ENCODE results near the gene ARF4.
A peak's percentile ranks its signal among the peaks of the same experiment; 100 is the strongest.
"Not testable (repeated sequence)": the region's sequence is repeated elsewhere in the genome, so short reads cannot be mapped to it uniquely, and the experiment has no call there.

ARF4 gene

DNA sequence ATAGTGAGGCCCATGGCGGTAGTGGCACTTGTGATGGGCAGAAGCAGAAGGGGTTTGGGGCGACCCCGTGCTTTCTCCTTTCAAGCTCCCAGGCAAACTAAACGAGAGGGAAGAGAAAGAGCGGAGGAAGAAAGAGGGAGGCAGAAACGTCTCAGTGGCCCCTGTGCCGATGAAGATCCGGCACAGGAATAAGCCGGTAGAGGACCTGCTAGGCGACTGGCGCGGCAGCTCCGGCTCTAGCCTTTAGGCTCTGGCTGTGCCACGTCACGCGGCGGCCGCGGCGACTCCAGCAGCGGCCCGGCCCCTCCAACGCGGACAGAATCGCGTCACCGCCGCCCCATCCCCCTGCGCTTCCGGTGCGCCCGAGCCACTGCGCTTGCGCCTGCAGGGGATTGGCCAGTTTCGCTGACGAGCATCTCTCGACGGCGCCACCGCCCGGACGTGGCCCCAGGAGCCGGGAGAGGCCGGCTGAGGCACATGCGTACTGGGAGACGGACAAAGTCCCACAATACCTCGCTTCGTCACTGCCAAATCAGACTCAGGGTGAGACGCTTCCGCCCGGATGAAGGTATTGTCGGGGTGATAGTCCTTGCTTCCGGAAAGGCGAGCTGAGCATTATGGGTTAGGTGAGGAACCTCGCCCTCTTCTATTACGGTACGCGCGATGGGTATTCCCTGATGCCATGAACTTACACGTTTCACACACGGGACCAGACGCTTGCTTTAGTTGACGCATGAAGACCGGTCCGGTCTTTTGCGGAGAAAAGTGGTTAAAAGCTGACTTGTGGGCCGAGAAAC lies at the start of gene ARF4:
Gene ARF4, minus strand, starts transcription at position 218 of the 797 bp plus-strand sequence. Its CDS starts 204 bp downstream, at position 14.
- peak; percentile 99 for DNase-seq

DNA sequence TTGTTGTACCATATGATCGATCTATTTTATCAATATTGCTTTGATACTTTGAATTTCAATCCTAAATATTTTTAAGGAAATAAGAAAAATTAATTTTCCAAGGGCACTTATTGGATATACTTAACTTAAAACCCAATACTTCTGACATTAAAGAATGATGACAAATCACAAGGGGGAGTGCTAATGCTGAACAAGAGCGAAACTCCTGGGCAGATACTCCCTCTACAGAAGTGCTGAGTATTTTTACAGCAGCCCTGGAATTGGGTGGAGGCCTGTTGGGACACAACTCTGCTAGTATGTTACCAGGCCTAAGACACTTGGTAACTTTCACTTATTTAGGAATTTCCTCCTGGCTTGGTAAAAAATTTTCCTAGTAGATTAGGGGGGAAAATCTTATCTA lies 49.6 kb upstream of the ARF4 start:
- no peak for DNase-seq

DNA sequence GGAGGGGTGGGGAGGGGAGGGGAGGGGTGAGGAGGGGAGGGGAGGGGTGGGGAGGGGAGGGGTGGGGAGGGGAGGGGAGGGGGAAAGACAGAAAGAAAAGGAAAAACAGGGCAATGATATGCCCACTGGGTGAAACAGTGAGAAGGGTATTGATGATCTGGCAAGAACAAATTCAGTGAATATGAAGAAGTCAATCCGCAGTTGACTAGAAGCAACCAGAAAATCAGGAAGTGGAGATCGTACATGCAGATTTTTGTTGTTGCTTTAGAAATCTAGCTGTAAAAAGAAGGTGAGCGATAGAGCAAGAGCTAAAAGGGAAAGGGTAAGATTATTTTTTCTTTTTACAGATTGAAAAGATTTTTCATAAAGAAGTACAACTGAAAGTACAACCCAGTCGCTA lies 47.6 kb upstream of the ARF4 start:
- no peak for DNase-seq

DNA sequence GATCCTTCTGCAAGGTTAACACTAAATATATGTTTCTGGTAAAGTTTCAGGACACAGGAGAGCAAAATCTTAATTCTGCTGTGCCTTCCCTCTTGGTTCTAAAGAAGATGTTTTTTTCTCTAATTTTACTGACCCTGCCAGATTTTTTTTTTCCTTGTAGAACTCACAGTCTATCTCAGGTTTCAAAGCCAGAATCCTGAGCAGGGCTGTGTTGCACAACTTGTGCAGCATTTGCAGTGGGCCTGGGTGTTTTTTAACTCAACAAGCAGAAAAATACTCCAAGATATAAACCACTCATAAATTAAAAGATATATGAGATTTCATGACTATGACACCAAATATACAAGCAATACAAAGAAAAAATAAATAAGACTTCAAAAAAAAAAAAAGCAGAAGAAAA lies 40.2 kb upstream of the ARF4 start:
- no peak for DNase-seq

DNA sequence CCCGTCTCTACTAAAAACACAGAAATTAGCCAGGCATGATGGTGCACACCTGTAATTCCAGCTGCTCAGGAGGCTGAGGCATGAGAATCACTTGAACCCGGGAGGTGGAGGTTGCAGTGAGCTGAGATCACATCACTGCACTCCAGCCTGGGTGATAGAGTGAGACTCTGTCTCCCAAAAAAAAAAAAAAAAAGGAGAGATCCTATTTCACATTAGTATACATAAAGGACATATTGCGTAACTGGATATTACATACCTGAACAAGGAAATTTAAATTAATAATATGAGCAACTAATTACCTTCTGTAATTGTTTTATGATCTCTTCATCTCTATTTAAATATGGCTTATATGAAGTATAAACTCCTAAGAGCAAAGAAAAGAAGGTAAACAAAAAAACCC lies 37.1 kb upstream of the ARF4 start:
- not testable (repeated sequence) for DNase-seq

DNA sequence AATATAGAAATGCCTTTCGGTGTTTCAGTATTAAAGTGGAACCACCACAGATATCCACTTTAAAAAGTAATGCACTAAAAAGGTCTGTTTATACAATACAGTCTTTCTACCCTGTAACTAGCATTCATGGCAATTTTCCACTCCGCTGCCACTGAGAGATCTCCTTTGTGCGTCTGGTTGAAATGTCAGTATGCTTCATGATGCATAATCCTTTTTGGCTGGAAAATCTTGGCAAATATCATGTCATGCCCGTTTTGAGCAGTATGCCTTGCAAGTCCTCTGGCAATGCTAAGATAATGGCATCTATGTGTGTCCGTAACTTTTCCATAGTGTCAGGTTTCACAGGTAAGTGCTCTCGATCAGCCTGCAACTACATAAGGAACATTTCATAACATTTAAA lies 30.8 kb upstream of the ARF4 start:
- no peak for DNase-seq

DNA sequence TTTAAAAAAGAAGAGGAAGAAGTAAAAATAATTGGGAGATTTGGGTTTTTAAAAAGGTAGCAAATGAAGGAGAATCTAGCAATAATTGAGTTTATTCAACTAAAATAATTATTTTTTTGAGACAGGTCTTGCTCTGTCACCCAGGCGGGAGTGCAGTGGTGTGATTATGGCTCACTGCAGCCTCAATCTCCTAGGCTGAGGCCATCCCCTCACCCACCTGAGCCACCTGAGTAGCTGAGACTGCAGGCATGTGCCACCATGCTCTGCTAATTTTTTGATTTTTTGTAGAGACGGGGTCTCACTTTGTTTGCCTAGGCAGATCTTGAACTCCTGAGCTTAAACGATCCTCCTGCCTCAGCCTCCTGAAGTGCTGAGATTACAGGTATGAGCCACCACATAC lies 27.7 kb upstream of the ARF4 start:
- no peak for DNase-seq

DNA sequence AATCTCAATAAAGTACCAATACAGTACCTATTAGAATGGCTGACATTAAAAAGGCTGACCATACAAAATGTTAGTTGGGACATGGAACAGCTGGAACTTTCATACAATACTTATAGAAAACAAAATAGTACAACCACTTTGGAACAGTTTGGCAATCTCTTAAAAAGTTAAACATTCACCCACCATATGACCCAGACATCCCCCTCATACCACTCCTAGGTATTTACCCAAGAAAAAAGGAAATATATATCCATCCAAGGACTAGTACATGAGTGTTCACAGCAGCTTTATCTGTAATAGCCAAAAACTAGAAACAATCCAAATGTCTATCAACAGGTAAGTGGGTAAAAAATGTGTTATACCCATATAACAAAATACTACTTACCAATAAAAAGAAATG lies 25.2 kb upstream of the ARF4 start:
- no peak for DNase-seq

DNA sequence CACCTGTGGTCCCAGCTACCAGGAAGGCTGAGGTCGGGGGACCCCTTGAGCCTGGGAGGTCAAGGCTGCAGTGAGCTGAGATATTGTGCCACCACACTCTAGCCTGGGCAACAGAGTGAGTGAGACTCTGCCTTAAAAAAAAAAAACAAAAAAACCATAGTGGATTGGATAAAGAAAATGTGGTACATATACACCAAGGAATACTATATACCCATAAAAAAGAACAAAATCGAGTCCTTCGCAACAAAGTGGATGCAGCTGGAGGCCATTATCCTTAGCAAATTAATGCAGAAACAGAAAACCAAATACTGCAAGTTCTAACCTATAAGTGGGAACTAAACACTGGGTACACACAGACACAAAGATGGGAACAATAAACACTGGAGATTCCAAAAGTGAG lies 20.6 kb upstream of the ARF4 start:
- DNase-seq = no peak

DNA sequence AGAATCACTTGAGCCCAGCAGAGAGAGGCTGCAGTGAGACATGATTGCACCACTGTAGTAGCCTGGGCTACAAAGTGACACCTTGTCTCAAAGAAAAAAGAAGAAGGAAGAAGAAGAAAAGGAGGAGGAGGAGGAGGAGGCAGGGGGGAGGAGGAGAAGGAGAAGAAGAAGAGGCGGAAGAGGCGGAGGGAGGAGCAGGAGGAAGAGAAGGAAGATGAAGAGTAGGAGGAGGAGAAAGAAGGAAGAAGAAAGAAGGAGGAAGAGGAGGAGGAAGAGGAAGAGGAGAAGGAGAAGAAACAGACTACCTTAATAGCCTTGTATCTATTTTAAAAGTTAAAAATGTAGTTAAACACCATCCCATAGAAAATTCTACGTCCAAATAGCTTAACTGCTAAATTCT lies 19.1 kb upstream of the ARF4 start:
- DNase-seq = no peak

DNA sequence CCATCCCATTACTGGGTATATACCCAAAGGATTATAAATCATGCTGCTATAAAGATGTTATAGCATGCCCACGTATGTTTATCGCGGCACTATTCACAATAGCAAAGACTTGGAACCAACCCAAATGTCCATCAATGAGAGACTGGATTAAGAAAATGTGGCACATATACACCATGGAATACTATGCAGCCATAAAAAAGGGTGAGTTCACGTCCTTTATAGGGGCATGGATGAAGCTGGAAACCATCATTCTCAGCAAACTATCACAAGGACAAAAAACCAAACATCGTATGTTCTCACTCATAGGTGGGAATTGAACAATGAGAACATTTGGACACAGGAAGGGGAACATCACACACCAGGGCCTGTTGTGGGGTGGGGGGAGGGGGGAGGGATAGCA lies 14.7 kb upstream of the ARF4 start:
- not testable (repeated sequence) for DNase-seq

DNA sequence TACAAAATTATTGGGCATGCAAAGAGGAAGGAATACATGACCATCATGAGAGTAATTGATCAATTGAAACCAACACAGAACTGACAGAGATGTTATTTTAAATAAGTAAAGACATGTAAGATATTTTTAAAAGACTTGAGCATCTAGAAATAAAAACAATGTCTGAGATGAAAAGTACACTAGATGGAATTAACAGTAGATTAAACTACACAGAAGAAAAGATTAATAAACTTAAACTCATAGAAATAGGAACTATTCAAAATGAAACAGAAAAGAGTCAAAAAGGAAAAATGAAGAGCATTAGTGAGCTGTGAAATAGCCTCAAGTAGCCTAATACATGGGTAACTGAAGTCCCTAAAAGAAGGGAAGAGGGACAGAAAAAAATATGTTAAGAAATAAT lies 8.5 kb upstream of the ARF4 start:
- no peak for DNase-seq

DNA sequence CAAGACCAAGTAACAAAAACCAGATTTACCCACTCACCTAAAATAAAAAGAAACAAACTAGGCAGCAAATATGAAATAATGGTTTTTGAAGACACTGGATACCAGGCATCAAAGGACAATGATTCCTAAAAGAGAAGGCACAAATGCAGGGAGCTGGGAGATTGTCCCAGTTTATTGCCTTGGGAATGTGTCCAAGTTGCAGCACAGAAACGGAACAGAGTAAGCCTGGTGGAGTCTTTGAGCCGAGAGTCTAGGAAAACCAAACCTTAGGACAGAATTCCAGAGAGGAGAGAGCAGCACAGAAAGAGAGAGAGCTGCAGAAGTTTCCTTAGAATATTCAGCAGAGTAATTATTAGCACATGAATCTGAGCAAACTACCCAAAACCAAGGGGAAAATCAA lies 7.8 kb upstream of the ARF4 start:
- no peak for DNase-seq

DNA sequence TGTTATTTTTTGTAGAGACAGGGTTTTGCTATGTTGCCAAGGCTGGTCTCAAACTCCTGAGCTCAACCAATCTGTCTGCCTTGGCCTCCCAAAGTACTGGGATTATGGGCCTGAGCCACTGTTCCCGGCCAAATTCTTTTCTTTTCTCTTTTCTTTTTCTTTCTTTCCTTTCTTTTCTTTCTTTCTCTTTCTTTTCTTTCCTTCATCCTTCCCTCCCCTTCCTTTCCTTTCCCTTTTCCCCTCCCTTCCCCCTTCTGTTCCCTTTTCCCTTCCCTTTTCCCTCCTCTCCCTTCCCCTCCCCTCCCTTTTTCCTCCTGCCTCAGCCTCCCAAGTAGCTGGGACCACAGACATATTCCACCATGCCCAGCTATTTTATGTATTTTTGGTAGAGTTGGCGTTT lies 3.1 kb upstream of the ARF4 start:
- DNase-seq = no peak

DNA sequence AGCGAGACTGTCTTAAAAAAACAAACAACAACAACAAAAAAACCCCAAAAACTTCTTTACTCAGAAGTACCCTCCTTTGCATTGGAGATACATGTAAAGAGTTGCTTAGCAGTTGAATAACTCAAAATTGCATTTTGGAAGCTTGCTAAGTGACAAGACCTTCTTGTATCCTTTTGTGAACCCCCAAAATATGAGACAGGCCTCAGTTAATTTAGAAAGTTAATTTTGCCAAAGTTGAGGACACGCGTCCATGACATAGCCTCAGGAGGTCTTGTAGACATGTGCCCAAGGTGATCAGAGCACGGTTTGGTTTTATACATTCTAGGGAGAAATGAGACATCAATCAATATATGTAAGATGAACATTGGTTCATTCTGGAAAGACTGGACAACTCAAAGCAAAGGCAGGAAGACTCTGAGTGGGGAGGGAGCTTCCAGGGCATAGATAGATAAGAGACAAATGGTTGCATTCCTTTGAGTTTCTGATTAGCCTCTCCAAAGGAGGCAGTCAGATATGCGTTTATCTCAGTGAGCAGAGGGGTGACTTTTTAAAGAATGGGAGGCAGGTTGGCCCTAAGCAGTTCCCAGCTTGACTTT lies 1.7 kb upstream of the ARF4 start:
- DNase-seq = no peak

DNA sequence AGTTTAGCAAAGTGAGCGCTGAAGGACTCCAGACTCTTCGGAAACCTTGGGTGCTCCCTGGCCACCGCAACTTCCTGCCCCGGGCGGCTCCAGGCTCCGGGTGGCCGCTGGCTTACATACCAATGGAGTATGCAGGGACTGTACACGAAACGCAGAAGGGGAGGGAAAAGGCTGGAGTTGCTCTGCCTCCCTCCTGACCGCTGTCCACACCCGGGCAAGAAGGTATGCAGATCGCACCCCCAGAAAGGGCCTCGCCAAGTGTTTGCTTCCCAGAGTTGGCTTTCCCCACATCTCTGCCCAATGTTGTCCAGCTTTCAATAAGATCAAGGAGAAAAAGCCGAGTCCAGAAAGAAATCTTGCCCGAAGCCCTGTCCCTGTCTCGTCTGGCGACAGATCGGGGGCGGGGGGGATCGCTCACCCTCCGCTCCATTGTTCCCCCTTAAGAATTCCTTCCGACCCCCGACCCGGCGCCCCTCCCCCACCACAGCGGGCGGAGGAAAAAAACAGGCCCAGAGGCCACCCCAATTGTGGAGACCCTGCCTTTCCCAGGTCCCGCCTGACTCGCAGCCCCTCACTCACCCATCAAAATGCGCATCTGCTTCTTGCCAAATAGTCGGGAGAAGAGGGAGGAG lies 533 bp downstream of the ARF4 start:
- peak; percentile 55 for DNase-seq

DNA sequence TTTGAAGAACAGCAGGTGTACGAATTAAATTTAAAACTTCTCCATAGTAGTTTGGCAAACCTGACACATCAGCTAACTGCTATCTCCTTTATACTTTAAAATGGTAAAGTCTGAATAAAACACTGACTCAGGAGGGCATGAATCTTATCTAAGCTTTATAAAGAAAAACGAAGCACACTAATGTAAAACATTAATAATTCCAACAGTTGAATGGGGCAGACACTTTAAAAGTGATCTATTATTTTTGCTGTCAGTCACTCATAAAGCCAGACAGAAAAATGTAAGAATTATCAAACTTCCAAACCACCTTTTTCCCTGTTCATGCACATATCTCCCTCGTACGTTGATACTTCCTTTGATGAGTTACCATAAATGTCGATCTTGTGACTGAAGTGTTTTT lies 2.6 kb downstream of the ARF4 start:
- no peak for DNase-seq

DNA sequence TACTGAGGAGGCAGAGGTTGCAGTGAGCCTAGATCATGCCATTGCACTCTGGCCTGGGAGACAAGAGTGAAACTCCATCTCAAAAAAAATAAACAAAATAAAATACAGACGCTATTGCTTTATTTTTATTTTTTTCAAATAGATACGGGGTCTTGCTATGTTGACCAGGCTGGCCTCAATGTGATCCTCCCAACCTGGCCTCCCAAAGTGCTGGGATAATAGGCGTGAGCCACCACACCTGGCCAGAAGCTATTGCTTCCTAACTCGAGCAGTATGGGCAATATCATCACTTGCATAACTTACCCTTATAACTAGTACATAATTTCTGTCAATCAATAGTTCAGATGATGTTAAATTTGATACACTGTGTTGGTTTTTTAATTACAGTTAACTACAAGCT lies 3.0 kb downstream of the ARF4 start:
- no peak for DNase-seq

DNA sequence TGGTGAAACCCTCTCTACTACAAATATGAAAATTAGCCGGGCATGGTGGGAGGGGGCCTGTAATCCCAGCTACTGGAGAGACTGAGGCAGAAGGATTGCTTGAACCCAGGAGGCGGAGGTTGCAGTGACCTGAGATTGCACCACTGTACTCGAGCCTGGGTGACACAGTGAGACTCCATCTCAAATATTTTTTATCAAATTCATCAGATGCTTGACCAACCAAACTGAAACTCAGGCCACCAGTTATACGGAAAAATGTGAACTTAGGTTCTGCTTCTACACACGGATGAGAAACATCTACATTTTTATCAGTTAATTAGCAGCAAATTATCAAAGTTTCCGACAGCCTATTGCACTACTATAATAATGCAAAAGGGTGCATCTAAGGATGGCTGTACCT lies 4.8 kb downstream of the ARF4 start:
- DNase-seq = no peak

DNA sequence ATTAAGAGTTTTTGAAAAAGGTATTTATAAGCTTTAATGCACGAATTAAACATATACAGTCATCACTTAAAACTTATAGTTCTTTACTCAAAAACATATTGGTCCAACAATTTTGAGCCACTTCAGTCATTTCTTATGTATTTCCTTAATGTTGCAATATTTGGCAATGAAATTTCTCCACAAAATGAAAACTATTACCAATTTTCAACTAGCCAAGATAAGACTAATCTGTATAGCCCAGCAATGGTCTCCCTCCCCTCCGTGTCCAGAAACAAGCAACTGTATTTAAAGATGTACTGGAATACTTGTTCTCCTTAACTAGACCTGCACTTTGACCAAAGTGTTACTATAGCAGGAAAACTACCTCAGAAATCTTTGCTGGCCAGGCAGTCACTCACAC lies 9.2 kb downstream of the ARF4 start:
- DNase-seq = no peak

DNA sequence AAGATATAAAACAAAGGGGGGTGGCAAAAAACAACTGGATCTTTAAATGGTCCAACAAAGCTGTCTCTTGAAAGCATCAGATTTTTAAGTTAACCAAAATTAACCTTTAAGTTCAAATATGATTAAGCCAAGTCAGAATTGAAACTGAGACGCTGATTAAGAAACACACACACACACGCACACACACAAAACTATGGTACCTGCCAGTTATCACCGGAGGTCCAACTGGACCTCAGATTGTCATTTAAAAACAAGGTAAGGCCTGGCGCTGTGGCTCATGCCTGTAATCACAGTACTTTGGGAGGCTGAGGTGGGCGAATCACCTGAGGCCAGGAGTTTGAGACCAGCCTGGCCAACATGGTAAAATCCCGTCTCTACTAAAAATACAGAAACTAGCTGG lies 10.4 kb downstream of the ARF4 start:
- no peak for DNase-seq

DNA sequence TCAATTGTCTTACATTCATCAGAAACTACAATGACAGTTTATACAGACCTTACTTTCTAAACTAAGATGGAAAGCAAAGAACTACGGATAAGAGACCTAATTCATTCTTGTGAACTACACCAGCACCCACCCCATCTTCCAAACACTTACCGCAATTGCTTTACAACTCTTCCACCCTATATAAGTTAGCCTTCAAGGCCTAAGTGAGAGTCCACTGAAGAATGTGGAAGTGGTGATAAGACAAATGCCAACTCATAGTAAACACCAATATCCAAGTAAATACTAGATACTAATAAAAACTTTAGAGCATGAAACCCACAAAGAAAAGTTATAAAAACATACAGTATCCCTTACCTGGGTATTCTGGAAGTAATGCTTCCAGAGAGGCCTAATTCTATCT lies 13.6 kb downstream of the ARF4 start:
- no peak for DNase-seq

DNA sequence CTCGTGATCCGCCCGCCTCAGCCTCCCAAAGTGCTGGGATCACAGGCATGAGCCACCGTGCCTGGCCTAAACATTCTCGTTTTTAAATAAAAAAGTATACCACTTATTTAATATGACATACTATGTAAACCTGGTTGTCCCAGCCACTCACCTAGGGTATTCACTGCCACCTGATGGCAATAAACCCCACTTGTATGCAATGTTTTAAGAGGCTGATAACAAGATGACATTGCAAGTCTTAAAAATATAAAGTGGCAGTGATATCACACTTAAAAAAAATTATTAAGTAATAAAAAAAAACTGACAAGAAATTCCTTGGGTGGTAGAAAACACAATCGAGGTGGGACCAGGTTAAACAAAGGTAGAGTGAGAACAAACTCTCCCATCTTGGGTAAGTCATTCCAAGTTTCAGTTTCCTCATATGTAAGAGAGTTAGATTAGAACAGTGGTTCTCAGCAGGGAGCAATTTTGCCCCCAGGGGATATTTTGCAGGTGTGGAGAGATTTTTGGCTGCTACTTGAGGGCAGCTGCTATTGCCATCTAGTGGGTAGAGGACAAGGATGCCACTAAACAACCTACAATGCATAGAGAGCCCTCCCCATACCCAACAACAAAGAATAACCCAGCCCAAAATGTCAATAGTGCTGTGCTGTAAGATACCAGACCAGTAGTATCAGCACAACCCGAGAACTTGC lies 14.5 kb downstream of the ARF4 start:
- DNase-seq = no peak

DNA sequence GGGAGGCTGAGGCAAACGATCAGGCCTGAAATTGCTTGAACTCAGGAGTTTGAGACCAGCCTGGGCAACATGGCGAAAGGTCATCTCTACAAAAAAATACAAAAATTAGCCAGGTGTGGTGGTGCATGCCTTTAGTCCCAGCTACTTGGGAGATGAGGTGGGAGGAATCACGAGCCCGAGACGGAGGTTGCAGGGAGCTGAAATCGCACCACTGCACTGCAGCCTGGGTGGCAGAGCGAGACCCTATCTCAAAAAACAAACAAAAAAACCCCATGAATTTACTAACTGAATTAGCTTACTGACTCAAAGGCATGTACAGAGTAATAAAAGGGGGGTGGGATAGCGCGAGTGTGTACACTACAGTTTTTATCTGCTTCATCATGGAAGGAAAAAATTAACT lies 19.3 kb downstream of the ARF4 start:
- DNase-seq = no peak

Data from stimulated activated CD4-positive, alpha-beta T cell treated with anti-CD3 and anti-CD28 coated beads, Interleukin-4, amount 100 ng/mL, for 24 hours (primary cell).